Activated CD8-positive, alpha-beta memory T cell treated with anti-CD3 and anti-CD28 coated beads, Interleukin-2, amount 50 U/mL, for 24 hours (primary cell): ENCODE results near the gene TSKU.

Experiments
- DNase-seq: peaks from one replicate; pipeline ENCODE4 v3.0.0-alpha.2; 2020; ENCODE audit errors: extremely low read depth

Gene TSKU, protein sequence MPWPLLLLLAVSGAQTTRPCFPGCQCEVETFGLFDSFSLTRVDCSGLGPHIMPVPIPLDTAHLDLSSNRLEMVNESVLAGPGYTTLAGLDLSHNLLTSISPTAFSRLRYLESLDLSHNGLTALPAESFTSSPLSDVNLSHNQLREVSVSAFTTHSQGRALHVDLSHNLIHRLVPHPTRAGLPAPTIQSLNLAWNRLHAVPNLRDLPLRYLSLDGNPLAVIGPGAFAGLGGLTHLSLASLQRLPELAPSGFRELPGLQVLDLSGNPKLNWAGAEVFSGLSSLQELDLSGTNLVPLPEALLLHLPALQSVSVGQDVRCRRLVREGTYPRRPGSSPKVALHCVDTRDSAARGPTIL

DNA sequence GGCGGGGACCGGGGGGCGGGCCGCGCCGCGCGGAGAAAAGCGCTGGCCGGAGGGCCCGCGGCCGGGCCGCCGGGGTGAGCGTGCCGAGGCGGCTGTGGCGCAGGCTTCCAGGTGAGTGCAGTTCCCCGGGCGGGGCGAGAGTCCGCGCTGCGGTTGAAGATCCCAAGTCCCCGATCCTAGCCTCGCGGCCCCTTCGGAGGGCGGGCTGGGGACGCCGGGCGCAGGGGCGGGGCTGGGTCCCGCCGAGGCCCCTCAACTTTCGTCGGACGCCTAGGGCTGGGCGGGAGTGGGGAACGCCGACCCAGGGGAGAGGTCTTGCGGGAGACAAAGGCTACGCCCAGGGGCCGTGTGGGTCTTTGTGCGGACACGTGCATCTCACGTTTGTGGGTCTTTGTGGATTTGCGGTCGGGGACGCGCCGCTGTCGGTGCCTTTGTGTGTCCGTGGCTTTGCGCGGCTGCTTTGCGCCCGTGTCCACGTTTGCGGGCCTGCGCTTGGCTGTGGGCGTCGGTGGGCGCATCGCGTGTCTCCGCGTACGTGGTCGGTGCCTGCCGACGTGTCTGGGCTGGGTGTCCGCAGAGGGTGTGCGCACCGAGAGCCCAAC lies at the start of gene TSKU:
TSKU (plus strand) TSS at position 63 of the 602 bp plus-strand sequence. CDS start 12,261 bp downstream, outside the sequence.
- DNase-seq = no peak

DNA sequence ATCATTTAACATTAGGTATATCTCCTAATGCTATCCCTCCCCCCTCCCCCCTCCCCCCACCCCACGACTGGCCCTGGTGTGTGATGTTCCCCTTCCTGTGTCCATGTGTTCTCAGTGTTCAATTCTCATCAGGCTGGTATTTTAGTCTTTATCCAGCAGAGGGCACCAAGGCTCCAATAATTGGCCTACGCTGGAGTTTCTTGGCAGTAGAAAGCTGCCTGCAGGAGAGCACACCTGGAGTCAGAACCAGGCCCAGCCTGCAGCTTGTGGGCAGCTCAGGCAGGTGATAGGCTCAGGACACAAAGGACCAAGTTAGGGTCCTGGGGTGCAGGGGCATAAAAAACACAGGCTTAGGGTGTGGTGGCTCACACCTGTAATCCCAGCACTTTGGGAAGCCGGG lies 49.2 kb upstream of the TSKU start:
- peak; percentile 3 for DNase-seq

DNA sequence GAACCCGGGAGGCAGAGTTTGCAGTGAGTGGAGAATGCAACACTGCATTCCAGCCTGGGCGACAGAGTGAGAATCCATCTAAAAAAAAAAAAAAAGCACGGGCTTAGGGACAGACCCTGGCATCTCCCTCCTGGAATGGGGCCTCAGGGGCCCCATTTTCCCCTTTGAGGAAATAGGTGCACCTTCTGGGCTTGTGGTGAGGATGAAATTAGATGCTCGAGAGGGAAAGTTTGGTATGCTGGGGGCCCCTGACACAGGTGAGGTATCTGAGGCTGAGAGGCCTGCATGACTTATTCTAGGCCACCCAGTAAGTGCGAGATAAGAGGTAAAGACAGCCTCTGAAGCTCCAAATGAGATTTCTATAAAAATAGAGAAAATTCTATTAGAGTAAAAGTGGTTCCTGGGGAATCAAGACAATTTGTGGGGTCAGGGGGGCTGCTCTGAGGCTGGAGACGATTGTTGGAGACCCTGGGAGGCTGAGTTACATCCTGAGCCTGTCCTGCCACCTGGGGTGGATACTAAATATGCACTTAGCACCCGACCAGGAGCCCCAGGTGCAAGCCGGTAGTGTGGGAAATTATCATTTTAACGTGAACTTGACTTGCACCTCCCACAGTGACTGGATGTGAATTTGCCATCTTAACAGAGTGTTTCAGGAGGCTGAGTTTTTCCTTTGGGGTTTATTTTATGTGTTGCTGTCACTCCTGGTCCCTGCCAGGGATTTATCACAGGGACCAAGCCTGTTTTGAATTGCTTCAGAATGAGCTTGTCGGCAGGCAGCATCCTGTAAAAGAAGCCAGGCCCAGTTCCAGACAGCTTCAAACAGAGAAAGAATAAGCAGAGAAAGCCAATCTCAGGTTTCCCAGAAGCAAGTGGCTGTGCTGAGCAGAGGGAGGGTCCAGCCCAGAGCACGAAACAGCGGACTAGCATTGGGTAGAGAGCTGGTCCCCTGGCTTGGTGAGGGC lies 48.4 kb upstream of the TSKU start:
- DNase-seq = no peak

DNA sequence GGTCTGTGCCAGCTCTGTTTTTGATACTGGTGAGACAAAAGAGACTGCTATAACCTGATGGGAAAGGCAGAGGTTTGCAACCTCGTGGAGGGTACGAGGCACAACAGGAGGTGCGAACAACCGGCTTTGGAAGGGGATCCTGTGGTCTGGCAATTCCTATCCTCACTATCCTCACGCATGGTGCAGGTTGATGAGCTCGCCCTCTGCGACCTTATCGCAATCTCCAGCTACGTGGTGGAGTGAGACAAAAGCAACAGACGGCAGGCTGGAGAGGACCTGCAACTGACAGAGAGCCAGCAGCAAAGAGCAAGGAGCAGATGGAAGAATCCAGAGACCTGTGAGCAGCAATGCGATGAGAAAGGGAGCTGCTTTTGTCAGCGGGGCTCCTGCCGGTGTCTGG lies 47.3 kb upstream of the TSKU start:
- no peak for DNase-seq

DNA sequence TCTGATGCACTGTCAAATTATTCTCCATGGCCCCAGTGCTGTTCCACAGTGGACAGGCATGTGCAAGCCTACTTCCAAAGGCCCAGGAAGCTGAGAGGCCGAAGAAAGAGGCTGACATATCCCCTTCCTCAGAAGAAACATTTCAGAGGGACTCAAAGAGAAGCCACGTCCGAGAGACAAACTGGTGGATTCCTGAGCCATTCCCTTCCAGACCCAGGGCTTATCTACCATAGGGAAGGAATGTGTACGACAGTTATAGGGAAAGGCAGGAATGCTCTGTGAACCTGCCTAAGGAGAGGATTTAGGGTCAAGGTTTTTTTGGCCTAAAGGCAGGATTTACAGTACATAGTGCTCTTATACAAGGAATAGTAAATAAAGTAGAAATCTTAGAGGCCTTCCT lies 46.9 kb upstream of the TSKU start:
- DNase-seq = no peak

DNA sequence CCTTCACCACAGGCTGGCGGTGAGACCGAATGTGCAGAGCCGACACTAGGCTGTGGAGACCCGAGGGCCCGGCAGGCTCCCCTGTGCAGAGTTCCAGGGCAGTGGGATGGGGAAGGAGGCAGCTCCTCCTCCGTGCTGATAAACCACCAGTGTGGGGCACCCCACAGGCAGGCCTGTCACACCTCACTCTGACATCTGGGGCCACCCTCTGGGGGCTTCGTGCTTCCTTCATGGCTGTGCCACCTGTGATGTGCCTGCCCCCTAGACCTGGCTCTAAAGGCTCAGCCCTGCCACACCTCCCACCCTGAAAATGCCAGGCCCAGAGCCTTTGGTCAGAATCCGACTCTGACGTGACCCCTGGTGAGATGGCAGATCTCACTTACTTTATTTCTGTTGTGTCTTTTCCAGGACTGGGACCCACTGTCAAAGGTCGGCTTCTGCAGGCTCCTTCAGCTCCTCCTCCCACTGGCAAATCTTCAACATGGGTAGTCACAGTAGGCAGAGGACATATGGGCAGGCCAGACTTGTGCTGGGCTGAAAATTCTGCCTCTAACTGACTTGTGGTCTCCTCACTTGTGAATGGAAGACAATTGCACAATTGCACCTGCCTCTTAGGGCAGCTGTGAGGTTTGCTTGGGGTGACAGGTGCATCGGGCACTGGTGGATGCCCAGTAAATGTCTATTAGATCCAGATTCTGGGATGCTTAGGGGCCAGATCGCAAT lies 46.2 kb upstream of the TSKU start:
- no peak for DNase-seq

DNA sequence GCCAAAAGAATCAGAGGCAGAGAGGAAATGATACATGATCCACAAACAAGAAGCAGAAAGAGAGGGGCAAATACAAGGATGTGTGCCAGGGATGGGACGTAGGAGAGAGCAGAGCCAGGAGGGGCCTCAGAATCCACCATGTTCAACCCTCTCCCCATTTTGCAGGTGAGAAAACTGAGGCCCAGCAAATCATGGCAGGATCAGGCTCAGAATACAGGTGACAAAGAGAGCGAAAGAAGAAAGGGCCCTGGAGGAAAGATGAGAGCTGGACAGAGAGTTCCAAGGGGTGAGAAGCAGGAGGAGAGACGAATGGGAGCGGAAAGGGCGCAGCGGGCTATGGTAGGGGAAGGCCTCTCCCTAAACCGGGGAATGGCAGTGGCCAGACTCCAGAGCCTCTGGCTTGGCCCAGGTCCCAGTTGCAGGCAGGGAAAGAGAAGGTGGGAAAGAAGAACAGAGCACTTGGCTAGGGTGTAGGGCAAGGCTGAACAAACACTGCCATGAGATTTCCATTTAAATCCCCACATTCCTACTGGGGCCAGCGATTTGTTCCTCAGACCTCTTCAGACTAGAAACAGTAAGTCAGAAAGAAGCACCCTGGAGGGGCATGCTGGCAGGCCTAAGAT lies 44.4 kb upstream of the TSKU start:
- no peak for DNase-seq

DNA sequence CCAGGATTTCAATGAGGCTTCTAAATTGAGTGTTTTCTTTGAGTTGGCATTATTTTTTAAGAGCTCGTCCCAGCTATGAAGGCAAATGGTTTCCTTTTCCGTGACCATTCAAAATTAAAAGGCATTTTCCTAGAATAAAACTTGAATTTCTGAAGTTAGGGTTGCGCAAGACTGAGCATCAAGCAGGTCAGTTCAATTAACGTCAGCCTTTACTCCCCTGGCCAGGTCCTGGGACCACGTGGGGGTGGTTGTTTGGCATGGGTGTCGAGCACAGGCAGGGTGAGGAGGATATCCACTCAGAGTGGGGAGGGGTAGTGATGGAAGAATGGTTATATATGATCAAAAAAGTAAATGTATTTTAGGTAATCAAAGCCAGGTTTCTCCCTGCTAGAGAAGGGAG lies 43.4 kb upstream of the TSKU start:
- DNase-seq = no peak

DNA sequence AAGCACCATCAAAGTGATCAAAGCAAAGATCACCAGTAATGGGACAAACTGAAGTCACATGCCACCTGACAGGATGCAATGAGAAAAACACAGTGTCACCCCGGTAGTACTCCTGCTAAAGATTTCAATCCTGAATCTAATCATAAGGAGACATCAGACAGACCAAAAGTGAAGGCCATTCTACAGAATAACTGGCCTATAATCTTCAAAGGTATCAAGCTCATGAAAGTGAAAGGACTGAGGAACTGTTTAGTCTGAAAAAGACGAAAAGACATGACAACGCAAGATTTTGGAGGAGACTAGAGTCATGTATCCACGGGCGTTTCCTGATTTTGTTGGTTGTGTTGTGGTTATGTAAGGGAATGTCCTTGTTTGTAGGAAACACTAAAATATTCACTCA lies 42.4 kb upstream of the TSKU start:
- DNase-seq = no peak

DNA sequence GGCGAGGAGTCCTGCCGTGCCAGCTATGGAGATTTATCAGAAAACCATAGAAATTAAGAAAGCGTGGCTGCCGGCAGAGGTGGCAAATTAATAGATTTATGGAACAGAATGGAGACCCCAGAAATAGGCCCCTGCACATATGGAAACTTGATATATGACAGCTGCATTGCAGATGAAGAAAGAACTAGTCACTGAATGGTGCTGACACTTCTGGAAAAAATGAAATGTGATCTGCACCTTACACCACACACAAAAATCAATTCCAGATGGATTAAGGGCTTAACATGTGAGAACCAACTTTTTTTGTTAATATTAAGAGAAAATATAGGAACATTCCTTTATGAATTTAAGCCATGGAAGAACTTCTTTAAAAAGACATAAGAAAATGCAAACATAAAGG lies 40.3 kb upstream of the TSKU start:
- DNase-seq = no peak

DNA sequence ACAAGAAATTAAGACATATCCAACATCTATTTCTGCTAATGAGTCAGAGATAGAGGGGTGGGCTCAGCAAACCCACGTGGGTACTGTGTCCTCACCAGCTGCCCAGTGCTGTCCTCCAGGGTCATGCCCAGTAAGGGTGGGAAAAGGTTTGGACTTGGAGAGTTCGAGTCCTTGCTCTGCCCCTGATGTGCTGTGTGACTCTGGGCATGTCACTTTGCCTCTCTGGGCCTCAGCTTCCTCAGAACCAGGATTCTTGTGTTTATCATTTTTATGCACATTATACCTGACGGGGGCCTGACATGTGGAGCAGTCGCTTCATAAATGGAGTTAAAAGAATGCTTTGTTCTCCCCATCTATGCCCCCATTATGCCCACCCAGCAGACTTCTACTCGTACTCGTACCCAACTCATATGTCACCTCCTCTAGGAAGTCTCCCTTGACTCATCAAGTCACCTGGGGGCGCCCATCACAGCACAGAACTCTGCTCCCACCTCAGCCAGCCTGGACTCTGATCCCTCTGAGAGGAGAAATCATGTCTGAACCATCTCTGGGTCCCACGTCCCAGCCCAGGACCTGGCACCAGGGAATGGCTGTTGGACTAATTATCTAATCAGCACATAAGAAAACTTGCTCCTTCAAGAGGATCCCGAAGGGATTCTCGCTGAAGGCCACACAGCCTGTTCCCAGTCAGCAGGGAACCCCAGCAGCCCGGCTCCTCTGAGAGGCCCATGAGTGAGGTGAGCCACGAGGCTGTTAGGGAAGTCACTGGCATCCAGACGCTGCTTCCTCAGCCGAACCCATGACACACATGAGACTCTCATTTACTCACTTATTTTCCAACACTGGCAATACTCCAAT lies 38.7 kb upstream of the TSKU start:
- no peak for DNase-seq

DNA sequence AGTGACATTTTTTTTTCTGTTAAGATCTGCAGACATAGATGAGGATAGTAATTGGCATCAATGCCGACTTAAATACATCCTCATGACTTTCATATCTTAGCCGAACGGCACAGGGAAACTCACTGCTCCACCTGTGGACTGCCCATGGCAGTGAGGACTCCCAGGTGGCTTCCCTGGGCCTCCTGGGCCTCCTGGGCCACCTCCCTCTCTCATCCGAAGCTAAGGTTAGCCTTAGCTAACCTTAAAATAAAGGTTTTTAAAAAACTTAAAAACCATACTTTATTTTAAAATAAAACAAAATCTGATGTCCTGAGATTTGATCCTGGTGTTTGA lies 38.1 kb upstream of the TSKU start:
- DNase-seq = no peak

DNA sequence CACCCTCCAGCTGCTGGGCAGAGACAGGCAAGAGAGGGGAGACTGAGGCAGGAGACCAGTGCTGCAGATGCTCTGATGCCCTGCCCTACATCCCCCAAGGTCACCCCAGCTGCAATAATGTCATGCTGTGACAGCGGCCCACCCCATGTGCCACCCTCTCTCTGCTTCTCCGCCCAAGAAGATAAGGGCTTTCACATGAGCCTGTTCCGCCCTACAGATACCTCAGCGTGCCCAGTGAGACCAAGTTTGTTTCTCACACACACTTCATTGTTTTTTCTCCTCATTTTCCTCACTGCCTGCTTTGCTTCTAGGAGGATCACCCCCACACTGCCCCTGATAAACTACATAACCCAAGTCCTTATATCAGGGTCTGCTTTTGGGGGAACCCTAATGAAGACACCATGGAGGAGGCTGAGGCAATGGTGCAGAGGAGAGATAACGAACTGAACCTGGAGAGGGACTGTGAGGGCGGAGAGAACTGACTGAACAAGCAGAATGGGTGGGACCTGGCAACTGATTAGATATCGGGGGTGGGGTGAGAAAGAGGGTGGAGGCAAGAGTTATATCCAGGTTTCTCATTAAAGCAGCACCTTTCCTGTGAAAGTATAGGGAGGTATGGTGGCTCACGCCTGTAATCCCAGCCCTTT lies 37.5 kb upstream of the TSKU start:
- DNase-seq = no peak

DNA sequence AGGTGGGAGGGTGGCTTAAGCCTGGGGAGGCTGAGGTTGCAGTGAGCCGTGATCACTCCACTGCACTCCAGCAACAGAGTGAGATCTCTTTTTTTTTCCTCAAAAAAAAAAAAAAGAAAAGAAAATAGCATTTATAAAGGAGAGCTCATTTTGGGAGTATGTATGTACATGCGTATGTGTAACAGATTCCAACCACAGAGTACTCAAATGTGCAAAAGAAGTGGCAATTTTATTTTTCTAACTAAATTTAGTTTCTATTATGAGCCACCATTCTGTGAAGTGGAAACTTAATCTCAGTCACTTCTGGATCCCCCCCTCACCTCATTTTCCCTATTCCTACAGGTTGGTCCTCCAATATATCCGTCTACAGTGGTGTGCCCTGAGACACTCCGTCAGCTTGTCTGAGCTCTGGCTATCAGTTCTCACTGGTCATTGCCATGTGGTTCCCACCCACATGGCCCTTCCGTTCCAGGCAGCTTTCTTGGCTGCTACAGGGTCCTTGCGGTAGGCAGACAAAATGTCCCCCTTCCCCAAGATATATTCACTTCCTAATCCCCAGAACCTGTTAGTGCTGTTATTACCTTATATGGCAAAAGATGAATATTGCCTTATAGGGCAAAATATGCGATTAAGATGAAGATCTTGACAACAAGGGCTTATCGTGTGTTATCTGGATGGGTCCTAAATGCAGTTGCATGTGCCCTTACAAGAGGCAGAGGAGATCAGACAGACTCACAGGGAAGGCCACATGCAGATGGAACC lies 35.8 kb upstream of the TSKU start:
- no peak for DNase-seq

DNA sequence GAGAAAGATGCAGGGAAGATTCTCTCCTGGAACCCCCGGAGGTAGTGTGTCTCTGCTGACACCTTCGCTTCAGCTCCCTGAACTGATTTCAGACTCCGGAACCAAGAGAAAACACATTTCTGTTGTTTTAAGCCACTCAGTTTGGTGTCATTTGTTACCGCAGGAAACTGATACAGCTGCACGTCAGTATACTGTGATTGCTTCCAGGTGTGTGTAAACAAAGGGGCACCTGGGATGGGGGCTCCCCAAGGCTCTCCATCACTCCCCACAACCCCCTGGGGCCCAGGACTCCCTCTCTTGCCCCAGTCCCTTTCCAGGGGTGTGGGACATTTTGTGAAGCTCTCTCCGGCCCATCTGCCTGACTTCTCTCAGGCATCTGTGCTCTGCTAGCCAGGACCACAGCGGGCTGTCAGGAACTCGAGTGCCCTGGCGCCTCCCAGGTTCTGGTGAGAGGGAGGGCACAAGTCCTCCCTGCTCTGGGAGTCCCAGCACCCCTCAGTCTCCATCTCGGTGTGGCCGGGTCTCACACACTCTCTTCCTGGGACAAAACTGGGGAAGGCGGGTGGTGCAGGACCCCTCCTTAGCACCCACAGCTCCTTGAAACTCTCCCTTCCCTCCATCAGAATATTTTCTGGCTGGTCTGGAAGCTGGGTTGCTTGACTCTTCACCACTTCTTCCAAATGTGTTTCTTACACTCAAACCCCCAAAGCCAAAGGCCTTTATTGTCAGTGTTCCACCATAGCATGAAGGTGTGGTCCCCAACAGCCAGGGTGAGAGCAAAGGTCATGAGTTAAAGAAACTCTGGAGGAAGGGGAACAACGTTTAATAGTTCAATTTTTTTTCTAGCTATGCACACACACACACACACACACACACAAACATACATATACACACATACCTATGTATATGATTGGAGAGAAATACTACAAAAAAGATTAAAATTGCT lies 35.0 kb upstream of the TSKU start:
- no peak for DNase-seq

DNA sequence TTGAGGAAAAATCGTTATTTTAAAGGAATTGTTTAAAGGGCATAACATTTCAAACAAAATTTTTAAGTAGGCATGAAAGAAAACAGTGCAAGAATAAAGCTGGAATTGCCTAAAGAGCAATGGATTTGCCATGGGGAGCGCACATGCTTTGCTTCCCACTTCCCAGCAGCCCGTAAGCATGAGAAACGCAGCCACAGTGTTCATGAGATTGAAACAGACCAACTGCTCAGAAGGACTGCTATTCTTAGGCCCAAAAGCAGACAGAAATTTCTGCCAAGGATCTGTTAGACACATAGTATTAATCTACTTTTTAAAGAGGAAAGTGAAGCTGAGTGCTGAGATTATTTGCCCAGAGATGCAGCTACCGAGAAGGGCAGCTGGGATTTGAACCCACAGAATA lies 34.2 kb upstream of the TSKU start:
- DNase-seq = no peak

DNA sequence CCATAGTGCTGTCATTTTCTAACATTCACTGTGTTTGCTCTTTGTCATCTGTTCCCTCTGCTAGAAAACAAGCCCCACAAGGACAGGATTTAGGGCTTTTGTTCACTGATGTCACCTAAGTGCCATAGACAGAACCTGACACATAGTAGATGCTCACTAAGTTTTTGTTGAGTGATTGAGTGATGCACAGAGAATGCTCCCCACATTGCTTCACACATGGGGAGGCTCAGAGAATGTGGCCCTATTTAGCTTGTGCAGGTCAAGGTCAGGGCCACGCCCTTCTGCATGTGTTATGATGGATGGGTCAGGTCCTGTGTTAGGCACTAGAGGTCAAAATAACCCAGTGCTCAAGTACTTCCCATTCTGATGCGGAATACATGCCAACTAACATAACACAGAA lies 33.1 kb upstream of the TSKU start:
- DNase-seq = no peak

DNA sequence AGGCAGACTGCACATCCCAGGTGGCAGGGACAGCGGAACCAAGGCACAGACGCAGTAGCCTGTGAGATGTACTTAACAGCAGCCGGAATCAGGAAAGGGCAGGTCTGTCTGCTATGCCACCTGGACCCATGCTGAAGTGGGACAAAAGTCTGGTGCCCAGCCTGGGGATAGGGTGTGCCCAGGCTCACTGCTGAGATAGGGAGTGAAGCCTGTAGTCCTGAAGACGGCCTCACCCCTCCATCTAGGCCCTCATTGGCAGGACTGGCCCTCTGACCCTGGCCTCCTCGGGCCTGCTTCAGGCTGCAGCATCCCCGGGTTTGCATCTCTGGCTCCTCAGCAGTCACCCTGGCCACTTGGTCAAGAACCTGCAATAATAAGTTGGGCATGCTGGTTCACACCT lies 32.4 kb upstream of the TSKU start:
- no peak for DNase-seq
